ENCODE measurements around the gene CHRM2.

CHRM2 gene

GRCh38 chr7:137036768-137037167 lies 168.3 kb downstream of the CHRM2 start:
- intact Hi-C loops (cut with DNase I; ENCODE audit: low total_unique reads) = no loop called here
- Histone ChIP-seq H3K4me3 (no peak overlapping the region), H3K36me3 (no peaks in the 10 kb centered on the region), H3K27ac (no peak overlapping the region), H3K27me3 (no peaks in the 10 kb centered on the region), H3K9me3 (no peaks in the 10 kb centered on the region), H3K4me1 (no peaks in the 10 kb centered on the region)
- no peak for TF ChIP-seq CTCF (IDR thresholded peaks at IDR 0.05)
- DNase-seq = no peak

GRCh38 chr7:137038706-137039105 lies 170.3 kb downstream of the CHRM2 start:
- intact Hi-C loops (cut with DNase I; ENCODE audit: low total_unique reads) = no loop called here
- Histone ChIP-seq H3K36me3 (no peaks in the 10 kb centered on the region), H3K9me3 (no peaks in the 10 kb centered on the region), H3K27ac (no peak overlapping the region), H3K4me3 (no peak overlapping the region), H3K4me1 (no peaks in the 10 kb centered on the region), H3K27me3 (no peaks in the 10 kb centered on the region)
- no peak for TF ChIP-seq CTCF (IDR thresholded peaks at IDR 0.05)
- DNase-seq = no peak

- no peak for TF ChIP-seq CTCF (IDR thresholded peaks at IDR 0.05)
- Histone ChIP-seq H3K27ac (no peak overlapping the region), H3K4me1 (no peaks in the 10 kb centered on the region), H3K4me3 (no peak overlapping the region), H3K36me3 (no peaks in the 10 kb centered on the region), H3K27me3 (no peaks in the 10 kb centered on the region), H3K9me3 (no peaks in the 10 kb centered on the region)
- no peak for DNase-seq
- intact Hi-C loops (cut with DNase I; ENCODE audit: low total_unique reads) = no loop called here
Measured at GRCh38 chr7:137040745-137041144, 172.3 kb downstream of the CHRM2 start.

GRCh38 chr7:137045573-137045972 lies 177.1 kb downstream of the CHRM2 start:
- intact Hi-C loops (cut with DNase I; ENCODE audit: low total_unique reads) = no loop called here
- DNase-seq = no peak
- H3K4me3 ChIP-seq = no peak overlapping the region

GRCh38 chr7:137069249-137069963 lies 201.0 kb downstream of the CHRM2 start:
- Histone ChIP-seq H3K36me3 (no peaks in the 10 kb centered on the region), H3K4me1 (no peaks in the 10 kb centered on the region), H3K9me3 (no peaks in the 10 kb centered on the region), H3K4me3 (no peak overlapping the region), H3K27me3 (no peaks in the 10 kb centered on the region), H3K27ac (no peak overlapping the region)
- no peak for TF ChIP-seq CTCF (IDR thresholded peaks at IDR 0.05)
- intact Hi-C loops (cut with DNase I; ENCODE audit: low total_unique reads) = no loop called here
- DNase-seq = no peak

More at GRCh38 chr7:137045573-137045972, 177.1 kb downstream of the CHRM2 start:
- Histone ChIP-seq H3K27ac (no peak overlapping the region), H3K4me1 (no peaks in the 10 kb centered on the region), H3K27me3 (no peaks in the 10 kb centered on the region), H3K9me3 (no peaks in the 10 kb centered on the region), H3K36me3 (no peaks in the 10 kb centered on the region)
- no peak for TF ChIP-seq CTCF (IDR thresholded peaks at IDR 0.05)
